Ramos (cell line): ENCODE measurements around the gene TEF.

Source experiments
- in situ Hi-C: fragments of 300-500 bp; cut with MboI; formaldehyde crosslinking; loops from one replicate; pipeline ENCODE4 v1.14.3; 2022; ENCODE audit warnings: low sequenced_read_pairs; ENCODE audit not compliant: unreplicated experiment

TEF gene

GRCh38 chr22:41446057-41446501 lies 64.3 kb downstream of the TEF start:
- in situ Hi-C loops: no loop called here

DNA sequence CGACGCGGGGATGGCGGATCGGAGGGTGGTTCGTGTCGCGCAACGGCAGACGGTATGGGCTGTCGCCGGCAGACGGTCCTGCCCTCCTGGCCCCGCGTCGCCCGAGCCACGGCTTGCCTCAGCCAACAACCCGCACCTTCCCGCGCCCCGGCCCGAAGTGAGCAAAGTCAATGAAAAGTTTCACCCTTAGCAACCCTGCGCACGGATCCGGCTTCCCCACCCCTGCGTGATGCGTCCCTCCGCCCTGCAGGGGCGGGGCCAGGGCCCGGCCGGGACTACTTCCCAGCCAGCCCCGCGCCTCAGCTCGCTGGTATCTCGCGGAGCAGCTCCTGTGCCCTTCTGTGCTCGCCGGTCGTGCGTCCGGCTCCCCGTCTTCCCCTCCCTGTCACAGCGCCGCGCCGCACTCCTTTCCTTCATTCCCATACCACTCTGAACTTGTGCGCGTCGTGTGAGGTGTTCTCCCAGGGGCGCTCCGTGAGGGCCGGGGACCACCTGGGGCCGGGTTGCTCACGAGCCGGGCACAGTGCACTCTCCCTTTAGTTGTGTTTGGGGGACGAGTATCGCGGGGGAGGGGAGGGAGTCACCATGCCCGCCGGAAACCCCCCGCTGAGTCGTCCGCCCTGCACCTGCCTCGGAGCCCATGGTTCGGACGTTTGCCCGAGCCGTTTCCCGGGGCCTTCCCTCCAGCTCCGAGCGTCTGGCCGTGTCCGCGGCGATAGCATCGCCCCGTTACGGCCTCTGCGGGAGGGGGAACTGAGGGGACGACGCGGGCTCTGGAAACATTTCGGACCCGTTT lies 65.1 kb downstream of the TEF start, which contains the start of gene TOB2:
Gene TOB2 (minus strand): TSS at position 163 of the 796 bp plus-strand sequence. CDS start 9,456 bp downstream, outside the sequence.
- in situ Hi-C loops: no loop called here

- in situ Hi-C loops: no loop called here
Measured at GRCh38 chr22:41447435-41448188, 65.9 kb downstream of the TEF start.

GRCh38 chr22:41448189-41448808 lies 66.6 kb downstream of the TEF start:
- in situ Hi-C loops: no loop called here
